PC-3 (cell line): ENCODE results near the gene SLC38A10. TPM values are rescaled to one million over a fixed set of nuclear protein-coding genes. Genes with fewer than 3 reads are reported as not detected.

ENCODE experiments used
- ATAC-seq: fragments of 200-7000 bp; cut with Tn5 transposase; 2 replicates; pipeline ENCODE4 v1.9.1; 2020; ENCODE audit warnings: mild to moderate bottlenecking, moderate library complexity
- BruUV-seq: library from RNA; stranded (reverse); fragments of 400-500 nt; replicated peaks from 2 replicates; lab custom pipeline; 2021; lab: Mats Ljungman, UMichigan
- CTCF ChIA-PET: fragments of 300-600 bp; sonication (Branson Sonifier 250); formaldehyde crosslinking; loops from one replicate; lab custom pipeline; 2022; ENCODE audit warnings: antibody characterized with exemption; lab: Charles Lee
- POLR2A ChIA-PET: fragments of 300-600 bp; sonication (Branson Sonifier 250); formaldehyde crosslinking; loops from one replicate; lab custom pipeline; 2022; ENCODE audit warnings: antibody characterized with exemption; ENCODE audit not compliant: unreplicated experiment; lab: Charles Lee
- DNase-seq: peaks from one replicate; pipeline ENCODE4 v3.0.0-alpha.2; 2015
- H2AFZ ChIP-seq: fragments of 300-600 bp; sonication (generic); 2 replicates; pipeline ENCODE4 v1.6.0; 2016; ENCODE audit warnings: antibody characterized with exemption, low read length
- H3F3A ChIP-seq: fragments of 300-600 bp; sonication (generic); one replicate; pipeline ENCODE4 v1.6.0; 2017; ENCODE audit warnings: antibody characterized with exemption, low read length, control low read depth, mild to moderate bottlenecking; ENCODE audit not compliant: unreplicated experiment
- H3K27ac ChIP-seq: fragments of 300-600 bp; sonication (generic); 2 replicates; pipeline ENCODE4 v1.5.1; 2016; ENCODE audit warnings: mild to moderate bottlenecking, low read length
- H3K27me3 ChIP-seq: fragments of 300-600 bp; sonication (generic); 2 replicates; pipeline ENCODE4 v1.6.1; 2016; ENCODE audit warnings: low read length, mixed read lengths
- H3K36me3 ChIP-seq: fragments of 300-600 bp; sonication (generic); 2 replicates; pipeline ENCODE4 v1.6.1; 2016; ENCODE audit warnings: low read depth, mixed run types, low read length, mixed read lengths
- H3K4me1 ChIP-seq: fragments of 300-600 bp; sonication (generic); 2 replicates; pipeline ENCODE4 v1.5.1; 2016; ENCODE audit warnings: low read length; ENCODE audit not compliant: insufficient read depth
- H3K4me2 ChIP-seq: fragments of 300-600 bp; sonication (generic); 2 replicates; pipeline ENCODE4 v1.6.0; 2016; ENCODE audit warnings: low read length
- H3K4me3 ChIP-seq: fragments of 300-600 bp; sonication (generic); 2 replicates; pipeline ENCODE4 v1.5.1; 2016; ENCODE audit warnings: mild to moderate bottlenecking, low read length, mixed read lengths
- H3K79me2 ChIP-seq: fragments of 300-600 bp; sonication (generic); 2 replicates; pipeline ENCODE4 v1.6.1; 2017; ENCODE audit warnings: low read length, mixed read lengths
- H3K9ac ChIP-seq: fragments of 300-600 bp; sonication (generic); 2 replicates; pipeline ENCODE4 v1.6.0; 2016; ENCODE audit warnings: mild to moderate bottlenecking, low read length
- H3K9me2 ChIP-seq: fragments of 300-600 bp; sonication (generic); replicated peaks from 2 replicates; pipeline ENCODE4 v1.6.1; 2016; ENCODE audit warnings: mixed run types, low read length, mixed read lengths
- H3K9me3 ChIP-seq: fragments of 300-600 bp; sonication (generic); 2 replicates; pipeline ENCODE4 v1.6.1; 2016; ENCODE audit warnings: low read length, mixed read lengths
- H4K20me1 ChIP-seq: fragments of 300-600 bp; sonication (generic); 2 replicates; pipeline ENCODE4 v1.6.1; 2016; ENCODE audit warnings: low read length, mixed read lengths
- EZH2 ChIP-seq: fragments of 300-600 bp; sonication (generic); IDR thresholded peaks from one replicate; pipeline ENCODE4 v1.6.1; 2017; ENCODE audit warnings: antibody characterized with exemption, mild to moderate bottlenecking, low read length; ENCODE audit not compliant: unreplicated experiment
- EZH2phosphoT487 ChIP-seq: fragments of 300-600 bp; sonication (generic); IDR thresholded peaks from 2 replicates; pipeline ENCODE4 v1.6.1; 2018; ENCODE audit warnings: mild to moderate bottlenecking, antibody characterized with exemption, low read length, borderline replicate concordance
- intact Hi-C: fragments of 100-400 bp; cut with micrococcal nuclease; formaldehyde crosslinking; loops from 2 replicates; pipeline ENCODE4 v1.9.0; 2023
- total RNA-seq: library from RNA; depleted of rRNA; stranded (reverse); fragments of >200 nt; gene quantifications from 2 replicates; pipeline ENCODE4 v1.2.3, GENCODE V29; 2014
- TF ChIP-seq, protein P1 (sequence below): fragments of 300-600 bp; sonication (generic); conservative IDR thresholded peaks from 2 replicates; pipeline ENCODE4 v1.5.1; 2017; ENCODE audit warnings: antibody characterized with exemption, low read depth, mild to moderate bottlenecking, low read length

The SLC38A10 gene
- total RNA-seq, 1 experiment from 2014 or later: 77.8 TPM

DNA sequence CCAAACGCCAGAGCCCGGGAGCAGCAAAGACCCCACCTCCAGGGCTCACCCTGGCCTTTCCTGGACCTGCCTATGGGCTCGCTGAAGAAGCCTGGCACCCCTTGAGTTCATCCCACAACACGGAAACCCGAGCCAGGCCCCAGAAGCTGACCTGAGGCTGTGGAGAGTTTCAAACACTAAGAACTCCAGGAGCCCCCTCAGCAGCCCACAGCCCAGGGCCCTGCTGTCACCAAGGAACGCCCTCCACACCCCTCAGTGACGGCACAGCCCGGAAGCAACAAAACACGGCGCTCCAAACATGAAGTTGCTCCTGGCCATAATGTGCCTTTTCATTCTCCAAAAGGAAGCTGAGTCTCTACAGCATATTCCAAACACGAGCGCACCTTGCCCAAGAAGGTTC, 9.2 kb downstream of the SLC38A10 start:
- no peaks in the 10 kb centered on the region for H3K9me3 ChIP-seq
- POLR2A ChIA-PET: no interaction called here
- H3K4me2 ChIP-seq: no peak overlapping the region
- H3K9me2 ChIP-seq: no peaks in the 10 kb centered on the region
- no peaks in the 10 kb centered on the region for H3K27me3 ChIP-seq
- no peaks in the 10 kb centered on the region for H3F3A ChIP-seq
- no peak overlapping the region for H3K27ac ChIP-seq
- H4K20me1 ChIP-seq: no peaks in the 10 kb centered on the region
- no peak overlapping the region for H3K9ac ChIP-seq
- H3K4me3 ChIP-seq: no peak overlapping the region
- DNase-seq (no peak), ATAC-seq (no peak)
- TF ChIP-seq EZH2phosphoT487 (no peak), EZH2 (no peak)
- TF ChIP-seq, protein P1, sequence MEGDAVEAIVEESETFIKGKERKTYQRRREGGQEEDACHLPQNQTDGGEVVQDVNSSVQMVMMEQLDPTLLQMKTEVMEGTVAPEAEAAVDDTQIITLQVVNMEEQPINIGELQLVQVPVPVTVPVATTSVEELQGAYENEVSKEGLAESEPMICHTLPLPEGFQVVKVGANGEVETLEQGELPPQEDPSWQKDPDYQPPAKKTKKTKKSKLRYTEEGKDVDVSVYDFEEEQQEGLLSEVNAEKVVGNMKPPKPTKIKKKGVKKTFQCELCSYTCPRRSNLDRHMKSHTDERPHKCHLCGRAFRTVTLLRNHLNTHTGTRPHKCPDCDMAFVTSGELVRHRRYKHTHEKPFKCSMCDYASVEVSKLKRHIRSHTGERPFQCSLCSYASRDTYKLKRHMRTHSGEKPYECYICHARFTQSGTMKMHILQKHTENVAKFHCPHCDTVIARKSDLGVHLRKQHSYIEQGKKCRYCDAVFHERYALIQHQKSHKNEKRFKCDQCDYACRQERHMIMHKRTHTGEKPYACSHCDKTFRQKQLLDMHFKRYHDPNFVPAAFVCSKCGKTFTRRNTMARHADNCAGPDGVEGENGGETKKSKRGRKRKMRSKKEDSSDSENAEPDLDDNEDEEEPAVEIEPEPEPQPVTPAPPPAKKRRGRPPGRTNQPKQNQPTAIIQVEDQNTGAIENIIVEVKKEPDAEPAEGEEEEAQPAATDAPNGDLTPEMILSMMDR: no peak
- CTCF ChIA-PET: no interaction called here
- peaks cover 5% of the 10 kb centered on the region; the same call in 1 of the 2 replicates for H3K36me3 ChIP-seq
- H3K4me1 ChIP-seq: no peaks in the 10 kb centered on the region
- no TSS peak for BruUV-seq
- H2AFZ ChIP-seq: no peak overlapping the region
- intact Hi-C loops: no loop called here
- H3K79me2 ChIP-seq: peaks cover 62% of the 10 kb centered on the region

DNA sequence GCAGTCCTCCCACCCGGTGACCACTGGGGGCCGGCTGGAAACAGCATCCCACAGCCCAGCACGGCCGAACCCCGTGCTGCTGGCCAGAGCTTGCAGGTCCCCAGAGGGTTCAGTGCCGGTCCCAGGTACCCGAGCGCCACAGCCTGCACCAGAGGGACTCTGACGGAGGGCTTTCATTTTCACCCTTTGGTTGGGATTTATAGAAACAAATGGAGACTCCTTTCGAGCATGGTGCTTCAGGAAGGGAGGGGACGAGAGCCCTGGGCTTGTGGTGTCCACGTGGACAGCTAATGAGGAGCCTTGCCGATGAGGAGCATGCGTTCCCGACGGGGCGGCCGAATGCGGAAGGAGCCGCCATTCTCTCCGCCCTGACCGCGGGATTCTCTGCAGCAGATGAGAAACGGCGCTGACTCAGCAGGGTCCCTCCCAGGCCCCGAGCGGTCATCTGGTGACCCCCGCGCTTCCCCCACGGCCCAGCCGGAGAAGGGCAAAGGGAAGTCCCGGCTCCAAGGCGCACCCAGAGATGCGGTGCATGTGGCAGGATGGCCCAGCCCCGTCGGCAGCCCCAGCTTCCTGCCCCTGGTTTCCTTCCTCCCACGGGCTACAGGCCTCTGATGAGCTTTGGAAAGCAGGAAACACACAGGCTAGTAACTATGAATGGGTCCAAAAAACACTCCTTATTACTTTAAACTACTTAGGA, 9.8 kb downstream of the SLC38A10 start:
- no peak for ATAC-seq
- no peak overlapping the region for H3K4me2 ChIP-seq

More for the DNA sequence above, 9.8 kb downstream of the SLC38A10 start:
- Histone ChIP-seq H3K36me3 (peaks cover 5% of the 10 kb centered on the region; the same call in 1 of the 2 replicates), H3K27ac (no peak overlapping the region), H3K27me3 (no peaks in the 10 kb centered on the region), H3K9me2 (no peaks in the 10 kb centered on the region), H2AFZ (no peak overlapping the region), H3K79me2 (peaks cover 56% of the 10 kb centered on the region), H3K9ac (no peak overlapping the region), H3K4me3 (no peak overlapping the region), H4K20me1 (no peaks in the 10 kb centered on the region), H3F3A (no peaks in the 10 kb centered on the region), H3K9me3 (no peaks in the 10 kb centered on the region), H3K4me1 (no peaks in the 10 kb centered on the region)
- ChIA-PET CTCF (no interaction called here), POLR2A (no interaction called here)
- TF ChIP-seq EZH2 (no peak), EZH2phosphoT487 (no peak)
- TF ChIP-seq, protein P1: no peak
- intact Hi-C loops: no loop called here
- no TSS peak for BruUV-seq
- no peak for DNase-seq
